B cell (primary cell): ENCODE results near the gene STH. TPM values are rescaled to one million over a fixed set of nuclear protein-coding genes. Genes with fewer than 3 reads are reported as not detected.

Source experiments
- ATAC-seq: fragments of 200-7000 bp; cut with Tn5 transposase; one replicate; pipeline ENCODE4 v1.10.0; 2021; ENCODE audit warnings: low read depth, mild to moderate bottlenecking, moderate number of reproducible peaks, moderate library complexity
- CTCF ChIA-PET: fragments of 350-600 bp; sonication (Branson Sonifier 250); formaldehyde crosslinking; loops from one replicate; lab custom pipeline; 2021; ENCODE audit warnings: antibody characterized with exemption, inconsistent platforms; lab: Charles Lee
- POLR2A ChIA-PET: fragments of 350-600 bp; sonication (Branson Sonifier 250); formaldehyde crosslinking; loops from one replicate; lab custom pipeline; 2021; ENCODE audit warnings: antibody characterized with exemption; lab: Charles Lee
- DNase-seq: peaks from one replicate; pipeline ENCODE4 v3.0.0; 2013
- H2AFZ ChIP-seq: 2 replicates; pipeline ENCODE4 v1.6.1; 2012; ENCODE audit warnings: mild to moderate bottlenecking, low read depth, low read length; ENCODE audit not compliant: insufficient read depth, poor library complexity, severe bottlenecking
- H3K27ac ChIP-seq, 2 donors: 1 replicate in 1 of 2; 2 replicates in 1 of 2; pipeline ENCODE4 v1.5.1; 2012 to 2013; ENCODE audit warnings: low read length in 2 of 2, mild to moderate bottlenecking in 2 of 2, moderate library complexity in 1 of 2
- H3K27me3 ChIP-seq, 4 experiments: fragments of 200-600 bp in 1 of 4; sonication (generic) in 1 of 4; replicated peaks in 1 of 4; 1 replicate in 2 of 4; 2 replicates in 2 of 4; pipeline versions ENCODE4 v1.6.1 to v1.7.0; 2013 to 2016; ENCODE audit warnings: low read length in 3 of 4, mild to moderate bottlenecking in 2 of 4, mixed read lengths in 1 of 4, moderate library complexity in 1 of 4; ENCODE audit not compliant: insufficient read depth in 4 of 4, control insufficient read depth in 3 of 4; ENCODE audit errors: control extremely low read depth in 1 of 4
- H3K36me3 ChIP-seq, 2 experiments: replicated peaks in 1 of 2; 1 replicate in 1 of 2; 2 replicates in 1 of 2; pipeline versions ENCODE4 v1.6.1 to v1.7.1; 2013; ENCODE audit warnings: low read length in 1 of 2; ENCODE audit not compliant: insufficient read depth in 2 of 2, control insufficient read depth in 1 of 2; ENCODE audit errors: control extremely low read depth in 1 of 2, extremely low read depth in 1 of 2
- H3K4me1 ChIP-seq, 2 donors: fragments of 200-600 bp in 1 of 2; sonication (generic) in 1 of 2; 1 replicate in 1 of 2; 2 replicates in 1 of 2; pipeline versions ENCODE4 v1.5.1 to v1.6.1; 2013 to 2017; ENCODE audit warnings: low read length in 2 of 2; ENCODE audit not compliant: control insufficient read depth in 2 of 2, insufficient read depth in 2 of 2
- H3K4me2 ChIP-seq: replicated peaks from 2 replicates; pipeline ENCODE3; 2012; ENCODE audit warnings: mild to moderate bottlenecking, low read depth, low read length; ENCODE audit not compliant: poor library complexity, severe bottlenecking
- H3K4me3 ChIP-seq, 5 experiments: fragments of 200-600 bp in 1 of 5; sonication (generic) in 1 of 5; 1 replicate in 3 of 5; 2 replicates in 2 of 5; pipeline versions ENCODE4 v1.5.1 to v1.7.0; 2011 to 2016; ENCODE audit warnings: low read length in 4 of 5, mild to moderate bottlenecking in 4 of 5, low read depth in 2 of 5, control low read depth in 1 of 5, moderate library complexity in 1 of 5; ENCODE audit not compliant: insufficient read depth in 1 of 5; ENCODE audit errors: control extremely low read depth in 1 of 5, extremely low read depth in 1 of 5
- H3K79me2 ChIP-seq: fragments of 200-600 bp; sonication (generic); one replicate; pipeline ENCODE4 v1.6.0; 2016; ENCODE audit warnings: low read length; ENCODE audit not compliant: control insufficient read depth, insufficient read depth
- H3K9ac ChIP-seq: fragments of 200-600 bp; sonication (generic); 2 replicates; pipeline ENCODE4 v1.6.1; 2017; ENCODE audit warnings: mild to moderate bottlenecking, low read length, moderate library complexity
- H3K9me3 ChIP-seq, 3 donors: one replicate each; pipeline versions ENCODE4 v1.6.1 to v1.7.1; 2013; ENCODE audit warnings: low read length in 2 of 3; ENCODE audit not compliant: control insufficient read depth in 2 of 3, insufficient read depth in 1 of 3; ENCODE audit errors: control extremely low read depth in 1 of 3
- H4K20me1 ChIP-seq: 2 replicates; pipeline ENCODE4 v1.6.0; 2012; ENCODE audit warnings: mild to moderate bottlenecking, low read length; ENCODE audit not compliant: insufficient read depth, control insufficient read depth, poor library complexity, severe bottlenecking
- H3K27ac Mint-ChIP-seq: one replicate; pipeline ENCODE4 v1.8.0; 2021; ENCODE audit warnings: mixed read lengths
- H3K27me3 Mint-ChIP-seq: one replicate; pipeline ENCODE4 v1.8.0; 2021; ENCODE audit warnings: mixed read lengths
- H3K4me1 Mint-ChIP-seq: one replicate; pipeline ENCODE4 v1.8.0; 2021; ENCODE audit warnings: mixed read lengths
- H3K4me3 Mint-ChIP-seq: one replicate; pipeline ENCODE4 v1.8.0; 2021; ENCODE audit warnings: mixed read lengths
- H3K9me3 Mint-ChIP-seq: one replicate; pipeline ENCODE4 v1.8.0; 2022; ENCODE audit warnings: mixed read lengths; ENCODE audit not compliant: insufficient read depth
- CTCF ChIP-seq: fragments of 200-600 bp; IDR thresholded peaks from one replicate; pipeline ENCODE4 v1.8.0; 2022; ENCODE audit warnings: antibody characterized with exemption, mild to moderate bottlenecking
- EZH2 ChIP-seq: IDR thresholded peaks from 2 replicates; pipeline ENCODE4 v1.6.1; 2012; ENCODE audit warnings: borderline replicate concordance, low read depth, mild to moderate bottlenecking, moderate library complexity, low read length; ENCODE audit not compliant: insufficient read depth, poor library complexity, severe bottlenecking
- WGBS: methylation state at CpG from one replicate; pipeline ENCODE4 v1.1.5; 2013; ENCODE audit warnings: missing lambda C conversion rate; ENCODE audit not compliant: insufficient coverage; 5-methylcytosine and 5-hydroxymethylcytosine counted together
- intact Hi-C: fragments of 100-400 bp; cut with micrococcal nuclease; formaldehyde crosslinking; loops from one replicate; pipeline ENCODE4 v1.10.0; 2022
- polyA plus RNA-seq: library from polyadenylated mRNA; depleted of rRNA; stranded (reverse); fragments of >200 nt; gene quantifications from 2 replicates; pipeline ENCODE4 v1.2.3, GENCODE V29; 2012
- total RNA-seq, 2 donors: library from RNA; stranded (reverse); fragments of 120-200 nt in 1 of 2; gene quantifications; 1 replicate in 1 of 2; 2 replicates in 1 of 2; pipeline versions ENCODE4 v1.2.3 to v1.2.4, GENCODE V29; 2013 to 2022

STH gene
- total and polyA plus RNA-seq, 2 donors (not counting 1 experiment from before 2014, with no cell fraction given): not detected

- no peak overlapping the region for H3K4me3 Mint-ChIP-seq
- Histone ChIP-seq H3K36me3 (no peaks in the 10 kb centered on the region), H3K79me2 (no peaks in the 10 kb centered on the region), H3K4me2 (no peak overlapping the region), H3K4me1 (peaks cover 11 to 13% of the 10 kb centered on the region in 2 donors), H3K4me3 (no peak overlapping the region), H3K27me3 (peaks cover 0 to 39% (median 18%) of the 10 kb centered on the region in 4 experiments), H3K9me3 (no peaks in the 10 kb centered on the region), H3K9ac (no peak overlapping the region), H4K20me1 (no peaks in the 10 kb centered on the region), H2AFZ (no peak overlapping the region), H3K27ac (no peak overlapping the region)
- H3K9me3 Mint-ChIP-seq: no peaks in the 10 kb centered on the region
- peaks cover 6% of the 10 kb centered on the region for H3K4me1 Mint-ChIP-seq
- ATAC-seq (no peak), DNase-seq (no peak)
- H3K27ac Mint-ChIP-seq: no peak overlapping the region
- peaks cover 34% of the 10 kb centered on the region for H3K27me3 Mint-ChIP-seq
- ChIA-PET CTCF (interaction anchor here (0.7 to 1.9 kb wide), 10 partner anchors 8 to 95 kb away, joined by 3 to 11 read pairs (median 4); partner anchors contain the start of gene MAPT), POLR2A (no interaction called here)
- TF ChIP-seq EZH2 (no peak), CTCF (no peak)
- 85% methylated on average over 7 of the region's 9 CpGs for WGBS
- intact Hi-C loops: loop anchor here (2.0 kb wide), 1 partner anchor 55 kb away; the partner anchor contains the start of gene MAPT
Measured at GRCh38 chr17:45949755-45950320, 49.2 kb upstream of the STH start.

- Histone ChIP-seq H3K27me3 (peaks cover 0 to 33% (median 18%) of the 10 kb centered on the region in 4 experiments), H3K9me3 (no peaks in the 10 kb centered on the region), H2AFZ (no peak overlapping the region), H3K79me2 (no peaks in the 10 kb centered on the region), H3K27ac (no peak overlapping the region), H3K36me3 (no peaks in the 10 kb centered on the region), H4K20me1 (no peaks in the 10 kb centered on the region), H3K4me1 (peaks cover 11 to 13% of the 10 kb centered on the region in 2 donors), H3K9ac (no peak overlapping the region), H3K4me3 (no peak overlapping the region), H3K4me2 (no peak overlapping the region)
- DNase-seq: no peak
- CTCF ChIA-PET: no interaction called here
- POLR2A ChIA-PET: no interaction called here
- H3K27me3 Mint-ChIP-seq: peaks cover 36% of the 10 kb centered on the region
- H3K9me3 Mint-ChIP-seq: no peaks in the 10 kb centered on the region
- no peak for ATAC-seq
- intact Hi-C loops: no loop called here
- H3K27ac Mint-ChIP-seq: no peak overlapping the region
- WGBS: 87% methylated on average over 5 of the region's 8 CpGs
- no peak overlapping the region for H3K4me3 Mint-ChIP-seq
- TF ChIP-seq EZH2 (no peak), CTCF (no peak)
- H3K4me1 Mint-ChIP-seq: peaks cover 6% of the 10 kb centered on the region
Measured at GRCh38 chr17:45950888-45951287, 48.2 kb upstream of the STH start.
